Measurements from ENCODE around the gene TRIM41. TPM values are rescaled to one million over a fixed set of nuclear protein-coding genes. Genes with fewer than 3 reads are reported as not detected.

TRIM41 gene
- total and polyA plus RNA-seq, 9 of the 15 experiments (the other 6 are each of a cell fraction or from before 2014, with no cell fraction given), result 1.8 to 47.6 (median 20.9) TPM

GRCh38 chr5:181215997-181216989 lies 6.8 kb upstream of the TRIM41 start (continued):
- TF ChIP-seq ZBTB34 (CRISPR knock-in tag; IDR thresholded peaks at IDR 0.05), result no peak
- no peak for TF ChIP-seq HMG20A (CRISPR knock-in tag; conservative IDR thresholded peaks at IDR 0.05)
- TF ChIP-seq ZNF165 (CRISPR knock-in tag; IDR thresholded peaks at IDR 0.05; ENCODE audit: borderline replicate concordance), result no peak
- no peak for TF ChIP-seq ZNF253 (CRISPR knock-in tag; conservative IDR thresholded peaks at IDR 0.05)
- TF ChIP-seq EWSR1 (IDR thresholded peaks at IDR 0.05; ENCODE audit: borderline replicate concordance, low read depth, partially characterized antibody), result no peak
- no peak for TF ChIP-seq TFAM (CRISPR knock-in tag; conservative IDR thresholded peaks at IDR 0.05)
- no peak for TF ChIP-seq ZNF77 (CRISPR knock-in tag; IDR thresholded peaks at IDR 0.05)
- no peak for TF ChIP-seq CEBPB (tag; IDR thresholded peaks at IDR 0.05)
- peak; percentile 28; the same call in 1 of the 2 replicates for TF ChIP-seq RAD51 (IDR thresholded peaks at IDR 0.05; ENCODE audit: borderline replicate concordance, low read depth)
- TF ChIP-seq CCNT2 (IDR thresholded peaks at IDR 0.05; ENCODE audit: borderline replicate concordance, extremely low read depth, insufficient read length, low read depth, low read length), result no peak
- peak in 1 of 2 experiments; percentile 63; a peak in 1 of 4 replicates for TF ChIP-seq HDAC1 (IDR thresholded peaks at IDR 0.05)
- no peak for TF ChIP-seq ZNF583 (CRISPR knock-in tag; IDR thresholded peaks at IDR 0.05)
- no peak for TF ChIP-seq U2AF1 (optimal IDR thresholded peaks at IDR 0.05; ENCODE audit: low read depth, low read length)
- TF ChIP-seq USF2 (CRISPR knock-in tag; IDR thresholded peaks at IDR 0.05), result no peak
- no peak for TF ChIP-seq SREBF2 (CRISPR knock-in tag; IDR thresholded peaks at IDR 0.05)
- TF ChIP-seq MXD1 (CRISPR knock-in tag; IDR thresholded peaks at IDR 0.05; ENCODE audit: borderline replicate concordance, poor library complexity, severe bottlenecking), result no peak
- TF ChIP-seq POLR2AphosphoS2 (IDR thresholded peaks at IDR 0.05; ENCODE audit: low read length), result no peak
- peak; percentile 41; the same call in 1 of the 2 replicates for TF ChIP-seq SUPT5H (IDR thresholded peaks at IDR 0.05)
- no peak for TF ChIP-seq ZNF436 (CRISPR knock-in tag; IDR thresholded peaks at IDR 0.05)
- TF ChIP-seq MTF1 (CRISPR knock-in tag; IDR thresholded peaks at IDR 0.05; ENCODE audit: borderline replicate concordance), result no peak
- TF ChIP-seq TGIF2 (CRISPR knock-in tag; IDR thresholded peaks at IDR 0.05), result no peak
- TF ChIP-seq CBX1 (IDR thresholded peaks at IDR 0.05; ENCODE audit: low read depth), result peak; percentile 45; the same call in 1 of the 2 replicates
- TF ChIP-seq RFX1 (IDR thresholded peaks at IDR 0.05), result no peak
- TF ChIP-seq FOXP1 (CRISPR knock-in tag; IDR thresholded peaks at IDR 0.05), result no peak
- no peak for TF ChIP-seq CBX5 (IDR thresholded peaks at IDR 0.05; ENCODE audit: borderline replicate concordance, low read depth)
- TF ChIP-seq PHB2 (IDR thresholded peaks at IDR 0.05; ENCODE audit: low read depth), result no peak

All from K562 (cell line).